HepG2 (cell line): ENCODE results near the gene BRK1. TPM values are rescaled to one million over a fixed set of nuclear protein-coding genes. Genes with fewer than 3 reads are reported as not detected.

ENCODE experiments used
- ATAC-seq: fragments of 200-7000 bp; cut with Tn5 transposase; 3 replicates; pipeline ENCODE4 v1.9.1; 2020; ENCODE audit warnings: mild to moderate bottlenecking, moderate library complexity
- BruUV-seq: library from RNA; stranded (reverse); fragments of 400-500 nt; replicated peaks from 2 replicates; lab custom pipeline; 2021; lab: Mats Ljungman, UMichigan
- CTCF ChIA-PET: fragments of 300-600 bp; formaldehyde crosslinking; extraction: SDS; loops from one replicate; lab custom pipeline; 2021; ENCODE audit warnings: low total read pairs, inconsistent platforms, low intra/inter-chr PET ratio; lab: Yijun Ruan, JAX
- POLR2A ChIA-PET: fragments of 350-600 bp; sonication (Branson Sonifier 250); formaldehyde crosslinking; loops from one replicate; lab custom pipeline; 2020; ENCODE audit warnings: antibody characterized with exemption, inconsistent platforms; lab: Yijun Ruan, JAX
- DNase-seq: peaks from one replicate; pipeline ENCODE4 v3.0.0-alpha.2; 2015; ENCODE audit warnings: low spot score
- FAIRE-seq: peaks from 3 replicates; lab custom pipeline; 2011; peaks lifted over from hg19 to GRCh38; lab: Jason Lieb, UNC
- H2AFZ ChIP-seq: one replicate; pipeline ENCODE4 v1.6.1; 2011; ENCODE audit warnings: low read length, inconsistent platforms
- H3K27ac ChIP-seq: fragments of 300-600 bp; 3 replicates; pipeline ENCODE4 v1.8.0; 2011; ENCODE audit warnings: mixed run types, mild to moderate bottlenecking, mixed read lengths, low read length, inconsistent platforms; ENCODE audit not compliant: insufficient read depth; ENCODE audit errors: extremely low read length
- H3K27me3 ChIP-seq, 2 experiments: fragments of 200-600 bp in 1 of 2; 2 replicates in 1 of 2; 3 replicates in 1 of 2; pipeline versions ENCODE4 v1.6.0 to v1.8.0; 2011; ENCODE audit warnings: low read length in 2 of 2, mild to moderate bottlenecking in 2 of 2, moderate library complexity in 2 of 2, inconsistent platforms in 1 of 2; ENCODE audit not compliant: insufficient read depth in 2 of 2, control insufficient read depth in 1 of 2
- H3K36me3 ChIP-seq, 2 experiments: fragments of 200-600 bp in 1 of 2; replicated peaks in 1 of 2; 2 replicates in 1 of 2; 3 replicates in 1 of 2; pipeline versions ENCODE4 v1.5.1 to v1.8.0; 2011; ENCODE audit warnings: low read length in 2 of 2, inconsistent platforms in 1 of 2; ENCODE audit not compliant: insufficient read depth in 2 of 2, control insufficient read depth in 1 of 2
- H3K4me1 ChIP-seq: 2 replicates; pipeline ENCODE4 v1.5.1; 2012; ENCODE audit warnings: low read length, inconsistent platforms; ENCODE audit not compliant: insufficient read depth
- H3K4me2 ChIP-seq: 2 replicates; pipeline ENCODE4 v1.6.0; 2011; ENCODE audit warnings: low read depth, low read length, inconsistent platforms
- H3K4me3 ChIP-seq, 3 experiments: fragments of 200-600 bp in 1 of 3; sonication (generic), shearing (Covaris generic) in 1 of 3; replicated peaks in 1 of 3; 2 replicates each; pipeline ENCODE4 v1.5.1; 2011 to 2016; ENCODE audit warnings: low read length in 3 of 3, inconsistent platforms in 2 of 3, low read depth in 2 of 3, mild to moderate bottlenecking in 2 of 3, control low read depth in 1 of 3, mixed read lengths in 1 of 3; ENCODE audit not compliant: insufficient read depth in 1 of 3
- H3K79me2 ChIP-seq: one replicate; pipeline ENCODE4 v1.6.1; 2011; ENCODE audit warnings: low read length, inconsistent platforms; ENCODE audit not compliant: insufficient read depth
- H3K9ac ChIP-seq: 2 replicates; pipeline ENCODE4 v1.6.0; 2011; ENCODE audit warnings: mild to moderate bottlenecking, low read depth, low read length, inconsistent platforms; ENCODE audit not compliant: insufficient read depth
- H3K9me3 ChIP-seq: 2 replicates; pipeline ENCODE4 v1.5.1; 2012; ENCODE audit warnings: mild to moderate bottlenecking, low read length
- H4K20me1 ChIP-seq: 2 replicates; pipeline ENCODE4 v1.6.0; 2011; ENCODE audit warnings: inconsistent platforms, mild to moderate bottlenecking, low read length, moderate library complexity; ENCODE audit not compliant: insufficient read depth
- AHDC1 ChIP-seq: sonication (generic); formaldehyde crosslinking; IDR thresholded peaks from 2 replicates; pipeline ENCODE4 v1.5.1; 2020; ENCODE audit warnings: mild to moderate bottlenecking, missing genetic modification reagents, borderline replicate concordance
- RFX1 ChIP-seq: fragments of 450-650 bp; IDR thresholded peaks from 2 replicates; pipeline ENCODE4 v1.6.1; 2017
- SP4 ChIP-seq: sonication (generic); formaldehyde crosslinking; IDR thresholded peaks from 2 replicates; pipeline ENCODE4 v1.8.1; 2023; ENCODE audit warnings: mild to moderate bottlenecking, missing genetic modification reagents
- ZMYM3 ChIP-seq: sonication (generic); formaldehyde crosslinking; IDR thresholded peaks from 2 replicates; pipeline ENCODE4 v1.5.1; 2020; ENCODE audit warnings: mild to moderate bottlenecking, missing genetic modification reagents
- ZNF121 ChIP-seq: sonication (generic); formaldehyde crosslinking; IDR thresholded peaks from 2 replicates; pipeline ENCODE4 v1.5.0; 2020; ENCODE audit warnings: mild to moderate bottlenecking, missing genetic modification reagents
- ZNF296 ChIP-seq: sonication (generic); formaldehyde crosslinking; conservative IDR thresholded peaks from 2 replicates; pipeline ENCODE4 v1.5.0; 2020; ENCODE audit warnings: mild to moderate bottlenecking, missing genetic modification reagents
- ZNF382 ChIP-seq: sonication (generic); formaldehyde crosslinking; IDR thresholded peaks from 2 replicates; pipeline ENCODE4 v1.5.0; 2020; ENCODE audit warnings: missing genetic modification reagents, mild to moderate bottlenecking, borderline replicate concordance
- ZNF761 ChIP-seq: sonication (generic); formaldehyde crosslinking; conservative IDR thresholded peaks from 2 replicates; pipeline ENCODE4 v1.4.0; 2020; ENCODE audit warnings: mild to moderate bottlenecking, missing genetic modification reagents
- ZNF768 ChIP-seq: sonication (generic); formaldehyde crosslinking; IDR thresholded peaks from 2 replicates; pipeline ENCODE4 v1.4.0; 2020; ENCODE audit warnings: missing genetic modification reagents
- WGBS: methylation state at CpG from one replicate; pipeline ENCODE4 v1.1.6; 2017; ENCODE audit warnings: low lambda C conversion rate; 5-methylcytosine and 5-hydroxymethylcytosine counted together
- in situ Hi-C: cut with HindIII; loops from 2 replicates; pipeline ENCODE4 v1.10.0; 2017; ENCODE audit warnings: low pct_unique_long_range_greater_than_20kb; ENCODE audit not compliant: extremely low pct_ligation_motif_present
- intact Hi-C: fragments of 100-400 bp; cut with micrococcal nuclease; formaldehyde crosslinking; loops from one replicate; pipeline ENCODE4 v1.10.0; 2022; ENCODE audit not compliant: unreplicated experiment
- polyA plus RNA-seq, 8 experiments: library from polyadenylated mRNA; depleted of rRNA in 3 of 8; stranded (reverse) in 7 of 8; unstranded in 1 of 8; fragments of >200 nt; fragmentation: Illumina TruSeq in 4 of 8; extraction: Trizol in 4 of 8; gene quantifications; 2 replicates each; pipeline versions ENCODE4 v1.2.1 to v1.2.3, GENCODE V29; 2011 to 2016; ENCODE audit warnings: low read depth in 4 of 8, missing spikeins in 1 of 8, mixed read lengths in 1 of 8; ENCODE audit not compliant: insufficient read depth in 1 of 8
- total RNA-seq, 5 experiments: library from RNA; depleted of rRNA; stranded (reverse); fragments of >200 nt; fragmentation: Illumina TruSeq; extraction: Trizol; gene quantifications; 2 replicates each; pipeline ENCODE4 v1.2.3, GENCODE V29; 2016; ENCODE audit warnings: low read depth in 1 of 5

BRK1 gene
- total and polyA plus RNA-seq, 2 of the 13 experiments (the other 11 are each of a cell fraction or from before 2014, with no cell fraction given): 118 to 155 TPM

GRCh38 chr3:10170915-10171478, 55.5 kb downstream of the BRK1 start:
- Histone ChIP-seq H2AFZ (no peak overlapping the region), H3K79me2 (peaks cover 35% of the 10 kb centered on the region), H3K4me1 (peaks cover 66% of the 10 kb centered on the region), H3K4me3 (no peak overlapping the region), H3K4me2 (no peak overlapping the region), H3K9ac (no peak overlapping the region), H3K27me3 (no peaks in the 10 kb centered on the region), H3K9me3 (no peaks in the 10 kb centered on the region), H3K27ac (no peak overlapping the region), H4K20me1 (no peaks in the 10 kb centered on the region), H3K36me3 (peaks cover 2 to 13% of the 10 kb centered on the region in 2 experiments)
- no peak for ATAC-seq
- ChIA-PET CTCF (no interaction called here), POLR2A (interaction anchor here (1.3 kb wide), 1 partner anchor 33 kb away, joined by 4 read pairs; no protein-coding TSS in a partner anchor)
- TF ChIP-seq ZNF382 (CRISPR knock-in tag) (no peak), ZNF768 (CRISPR knock-in tag) (peak; percentile 93), ZNF296 (no peak)
- 97% methylated on average over 8 of the region's 13 CpGs for WGBS
- no peak for FAIRE-seq
- intact Hi-C loops: no loop called here
- in situ Hi-C loops: no loop called here
- BruUV-seq: no TSS peak
- DNase-seq: no peak

GRCh38 chr3:10173095-10173925, 57.8 kb downstream of the BRK1 start:
- H2AFZ ChIP-seq: no peak overlapping the region
- peak overlapping the region; percentile 4; the same call in 1 of the 2 replicates for H3K9ac ChIP-seq
- no peak overlapping the region for H3K4me3 ChIP-seq
- WGBS: 91% methylated on average over 10 of the region's 10 CpGs
- TF ChIP-seq RFX1: no peak
- no peak for TF ChIP-seq ZMYM3
- TF ChIP-seq AHDC1 (CRISPR knock-in tag): 0 out of 2 replicates have a peak, but pooled peaks have one; percentile 3
- no peak for TF ChIP-seq SP4 (CRISPR knock-in tag)
- TF ChIP-seq ZNF761 (CRISPR knock-in tag): no peak
- peak; percentile 87 for TF ChIP-seq ZNF121 (CRISPR knock-in tag)
- POLR2A ChIA-PET: interaction anchor here (1.1 to 2.0 kb wide), 2 partner anchors 19 to 50 kb away, joined by 5 to 10 read pairs; no protein-coding TSS in a partner anchor
- TSS peak; percentile 65 for BruUV-seq
- peaks cover 43% of the 10 kb centered on the region for H3K4me1 ChIP-seq
- DNase-seq (no peak), ATAC-seq (peak; percentile 14; the same call in 2 of the 3 replicates), FAIRE-seq (no peak)
- no peaks in the 10 kb centered on the region for H3K9me3 ChIP-seq
- H3K36me3 ChIP-seq: peaks cover 7 to 25% of the 10 kb centered on the region in 2 experiments
- in situ Hi-C loops: no loop called here
- H3K79me2 ChIP-seq: peaks cover 26% of the 10 kb centered on the region
- peak overlapping the region; percentile 70 for H3K4me2 ChIP-seq
- CTCF ChIA-PET: no interaction called here
- H4K20me1 ChIP-seq: no peaks in the 10 kb centered on the region
- peak overlapping the region; percentile 56 for H3K27ac ChIP-seq
- intact Hi-C loops: no loop called here
- no peaks in the 10 kb centered on the region for H3K27me3 ChIP-seq
